Measurements from ENCODE around the gene MED27. TPM values are rescaled to one million over a fixed set of nuclear protein-coding genes. Genes with fewer than 3 reads are reported as not detected.

The MED27 gene
- total and polyA plus RNA-seq, 9 of the 15 experiments (the other 6 are each of a cell fraction or from before 2014, with no cell fraction given), result 24.4 to 91.0 (median 36.1) TPM

DNA sequence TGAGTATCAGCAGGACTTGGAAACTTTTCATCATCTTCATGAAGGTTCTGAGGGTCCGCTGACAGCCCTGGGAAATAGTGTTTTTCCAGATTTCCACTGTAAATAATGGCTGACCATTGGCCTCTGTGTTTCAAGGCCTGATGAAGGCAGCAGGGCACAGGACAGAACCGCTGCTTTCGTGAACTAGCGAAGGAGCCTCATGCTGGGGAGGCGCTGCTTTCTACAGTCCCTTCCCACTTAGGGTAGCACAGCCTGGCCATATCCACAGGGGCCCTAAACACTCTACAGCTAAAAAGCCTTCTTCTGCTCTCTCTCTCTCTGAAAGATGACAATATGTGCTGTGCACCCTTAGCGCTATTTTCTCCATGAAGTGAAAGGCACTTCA, 118.2 kb downstream of the MED27 start (continued):
- no peak for TF ChIP-seq ZNF644 (tag; IDR thresholded peaks at IDR 0.05; ENCODE audit: low read depth)
- TF ChIP-seq, protein P1, sequence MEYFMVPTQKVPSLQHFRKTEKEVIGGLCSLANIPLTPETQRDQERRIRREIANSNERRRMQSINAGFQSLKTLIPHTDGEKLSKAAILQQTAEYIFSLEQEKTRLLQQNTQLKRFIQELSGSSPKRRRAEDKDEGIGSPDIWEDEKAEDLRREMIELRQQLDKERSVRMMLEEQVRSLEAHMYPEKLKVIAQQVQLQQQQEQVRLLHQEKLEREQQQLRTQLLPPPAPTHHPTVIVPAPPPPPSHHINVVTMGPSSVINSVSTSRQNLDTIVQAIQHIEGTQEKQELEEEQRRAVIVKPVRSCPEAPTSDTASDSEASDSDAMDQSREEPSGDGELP (CRISPR knock-in tag; IDR thresholded peaks at IDR 0.05; ENCODE audit: borderline replicate concordance), result no peak
- TF ChIP-seq, protein P2, sequence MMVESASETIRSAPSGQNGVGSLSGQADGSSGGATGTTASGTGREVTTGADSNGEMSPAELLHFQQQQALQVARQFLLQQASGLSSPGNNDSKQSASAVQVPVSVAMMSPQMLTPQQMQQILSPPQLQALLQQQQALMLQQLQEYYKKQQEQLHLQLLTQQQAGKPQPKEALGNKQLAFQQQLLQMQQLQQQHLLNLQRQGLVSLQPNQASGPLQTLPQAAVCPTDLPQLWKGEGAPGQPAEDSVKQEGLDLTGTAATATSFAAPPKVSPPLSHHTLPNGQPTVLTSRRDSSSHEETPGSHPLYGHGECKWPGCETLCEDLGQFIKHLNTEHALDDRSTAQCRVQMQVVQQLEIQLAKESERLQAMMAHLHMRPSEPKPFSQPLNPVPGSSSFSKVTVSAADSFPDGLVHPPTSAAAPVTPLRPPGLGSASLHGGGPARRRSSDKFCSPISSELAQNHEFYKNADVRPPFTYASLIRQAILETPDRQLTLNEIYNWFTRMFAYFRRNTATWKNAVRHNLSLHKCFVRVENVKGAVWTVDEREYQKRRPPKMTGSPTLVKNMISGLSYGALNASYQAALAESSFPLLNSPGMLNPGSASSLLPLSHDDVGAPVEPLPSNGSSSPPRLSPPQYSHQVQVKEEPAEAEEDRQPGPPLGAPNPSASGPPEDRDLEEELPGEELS (CRISPR knock-in tag; IDR thresholded peaks at IDR 0.05; ENCODE audit: borderline replicate concordance), result no peak
- no peak for TF ChIP-seq KLF10 (CRISPR knock-in tag; IDR thresholded peaks at IDR 0.05)
- no peak for TF ChIP-seq NEUROD1 (IDR thresholded peaks at IDR 0.05; ENCODE audit: borderline replicate concordance, low read depth, low read length, partially characterized antibody)
- no peak for TF ChIP-seq KAT2B (IDR thresholded peaks at IDR 0.05; ENCODE audit: low read depth, low read length)
- no peak for TF ChIP-seq RBM15 (IDR thresholded peaks at IDR 0.05; ENCODE audit: insufficient read depth, low read length)
- no peak for TF ChIP-seq POLR2AphosphoS2 (IDR thresholded peaks at IDR 0.05; ENCODE audit: low read length)
- TF ChIP-seq DPF2 (IDR thresholded peaks at IDR 0.05), result no peak
- no peak for TF ChIP-seq TRIM28 (IDR thresholded peaks at IDR 0.05)
- no peak for TF ChIP-seq FOXJ2 (tag; IDR thresholded peaks at IDR 0.05)
- no peak for TF ChIP-seq GTF2F1 (IDR thresholded peaks at IDR 0.05; ENCODE audit: low read depth, low read length)

Data from K562 (cell line).